BJ (cell line): Measurements from ENCODE around the gene DCUN1D4. TPM values are rescaled to one million over a fixed set of nuclear protein-coding genes. Genes with fewer than 3 reads are reported as not detected.

Source experiments
- CTCF ChIA-PET: fragments of 350-600 bp; formaldehyde crosslinking; extraction: SDS; loops from one replicate; lab custom pipeline; 2021; ENCODE audit warnings: antibody characterized with exemption, inconsistent platforms; lab: Yijun Ruan, JAX
- POLR2A ChIA-PET: fragments of 300-600 bp; sonication (Branson Sonifier 250); formaldehyde crosslinking; extraction: SDS; loops from one replicate; lab custom pipeline; 2021; ENCODE audit warnings: antibody characterized with exemption; lab: Charles Lee
- DNase-seq: peaks from one replicate; pipeline ENCODE4 v3.0.0-alpha.2; 2011; ENCODE audit warnings: low read depth
- H3K27me3 ChIP-seq: 2 replicates; pipeline ENCODE4 v1.6.0; 2011; ENCODE audit warnings: low read length; ENCODE audit not compliant: control insufficient read depth, insufficient read depth
- H3K36me3 ChIP-seq: 2 replicates; pipeline ENCODE4 v1.5.1; 2011; ENCODE audit warnings: low read length; ENCODE audit not compliant: control insufficient read depth, insufficient read depth
- H3K4me3 ChIP-seq: 2 replicates; pipeline ENCODE4 v1.5.1; 2011; ENCODE audit warnings: low read depth, mild to moderate bottlenecking, control low read depth, low read length
- polyA plus RNA-seq: library from polyadenylated mRNA; depleted of rRNA; stranded (reverse); fragments of >200 nt; gene quantifications from 2 replicates; pipeline ENCODE4 v1.2.3, GENCODE V29; 2011
- TF ChIP-seq, protein P1 (sequence below): IDR thresholded peaks from 2 replicates; pipeline ENCODE4 v1.5.1; 2011; ENCODE audit warnings: low read depth, mild to moderate bottlenecking, control low read depth, inconsistent platforms, low read length, moderate library complexity; ENCODE audit not compliant: insufficient read depth

DCUN1D4 gene
- polyA plus RNA-seq, 1 experiment, result 50.7 TPM

DNA sequence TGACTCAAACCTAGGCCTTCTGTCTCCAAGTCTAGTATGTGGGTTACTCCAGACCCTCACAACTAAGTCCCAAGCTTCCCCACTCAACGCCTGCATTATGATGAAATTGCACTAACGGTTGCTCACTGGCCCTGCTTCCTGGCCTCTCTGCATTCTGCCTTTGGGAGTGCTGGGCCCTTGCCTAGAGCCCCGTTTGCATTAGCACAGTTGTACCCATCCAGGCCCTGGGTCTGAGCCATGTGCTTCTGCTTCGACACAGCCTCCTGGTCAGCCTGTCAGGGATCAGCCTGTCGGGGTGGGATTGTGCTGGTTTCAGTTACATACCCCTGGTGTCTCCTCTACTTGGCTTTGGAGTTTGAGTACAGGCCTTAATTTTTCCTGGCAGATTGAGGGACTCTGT, 58.4 kb downstream of the DCUN1D4 start:
- TF ChIP-seq, protein P1, sequence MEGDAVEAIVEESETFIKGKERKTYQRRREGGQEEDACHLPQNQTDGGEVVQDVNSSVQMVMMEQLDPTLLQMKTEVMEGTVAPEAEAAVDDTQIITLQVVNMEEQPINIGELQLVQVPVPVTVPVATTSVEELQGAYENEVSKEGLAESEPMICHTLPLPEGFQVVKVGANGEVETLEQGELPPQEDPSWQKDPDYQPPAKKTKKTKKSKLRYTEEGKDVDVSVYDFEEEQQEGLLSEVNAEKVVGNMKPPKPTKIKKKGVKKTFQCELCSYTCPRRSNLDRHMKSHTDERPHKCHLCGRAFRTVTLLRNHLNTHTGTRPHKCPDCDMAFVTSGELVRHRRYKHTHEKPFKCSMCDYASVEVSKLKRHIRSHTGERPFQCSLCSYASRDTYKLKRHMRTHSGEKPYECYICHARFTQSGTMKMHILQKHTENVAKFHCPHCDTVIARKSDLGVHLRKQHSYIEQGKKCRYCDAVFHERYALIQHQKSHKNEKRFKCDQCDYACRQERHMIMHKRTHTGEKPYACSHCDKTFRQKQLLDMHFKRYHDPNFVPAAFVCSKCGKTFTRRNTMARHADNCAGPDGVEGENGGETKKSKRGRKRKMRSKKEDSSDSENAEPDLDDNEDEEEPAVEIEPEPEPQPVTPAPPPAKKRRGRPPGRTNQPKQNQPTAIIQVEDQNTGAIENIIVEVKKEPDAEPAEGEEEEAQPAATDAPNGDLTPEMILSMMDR, result no peak
- ChIA-PET CTCF (no interaction called here), POLR2A (no interaction called here)
- Histone ChIP-seq H3K27me3 (no peaks in the 10 kb centered on the region), H3K4me3 (no peak overlapping the region), H3K36me3 (peaks cover 6% of the 10 kb centered on the region)
- no peak for DNase-seq

DNA sequence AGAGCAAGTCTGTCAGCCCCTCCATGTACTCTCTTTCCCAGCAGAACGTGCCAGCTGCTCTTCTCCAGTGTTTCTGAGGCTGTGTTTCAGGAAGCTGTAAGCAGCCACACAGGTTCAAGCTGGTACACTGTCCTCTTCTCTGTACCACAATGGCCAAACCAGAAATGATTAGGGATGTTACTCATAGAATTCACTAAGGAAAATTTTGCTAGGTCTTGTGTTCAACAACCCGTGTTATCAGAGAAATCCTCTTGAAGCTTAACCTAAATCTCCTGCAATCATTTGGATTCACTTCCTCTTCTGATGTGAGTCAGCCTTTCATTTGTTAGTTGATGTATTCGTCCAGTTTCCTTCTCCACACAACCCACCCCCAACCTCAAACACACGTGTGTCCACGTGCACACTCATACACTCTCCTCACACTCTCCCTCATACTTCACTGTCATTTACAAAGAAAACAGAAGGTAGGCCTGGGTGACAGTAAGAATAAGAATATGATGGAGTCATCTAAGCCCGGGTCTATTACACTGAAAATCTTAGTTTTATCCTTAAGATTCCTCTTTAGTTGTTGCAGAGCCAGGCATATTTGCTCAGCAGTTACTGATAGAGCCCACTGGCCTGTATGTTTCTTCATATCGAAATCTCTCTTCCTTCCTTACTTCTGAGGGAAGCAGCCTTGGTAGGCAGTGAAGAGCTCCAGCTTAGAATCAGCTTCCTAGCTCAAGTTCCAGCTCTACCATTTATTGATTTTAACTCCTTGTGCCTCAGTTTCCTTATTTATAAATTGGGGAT, 63.4 kb downstream of the DCUN1D4 start:
- no peak for DNase-seq
- ChIA-PET POLR2A (no interaction called here), CTCF (interaction anchor here (2.6 kb wide), 1 partner anchor 11 kb away, joined by 12 read pairs; no protein-coding TSS in a partner anchor)
- Histone ChIP-seq H3K36me3 (peaks cover 9% of the 10 kb centered on the region), H3K4me3 (no peak overlapping the region), H3K27me3 (no peaks in the 10 kb centered on the region)
- TF ChIP-seq, protein P1, result no peak

DNA sequence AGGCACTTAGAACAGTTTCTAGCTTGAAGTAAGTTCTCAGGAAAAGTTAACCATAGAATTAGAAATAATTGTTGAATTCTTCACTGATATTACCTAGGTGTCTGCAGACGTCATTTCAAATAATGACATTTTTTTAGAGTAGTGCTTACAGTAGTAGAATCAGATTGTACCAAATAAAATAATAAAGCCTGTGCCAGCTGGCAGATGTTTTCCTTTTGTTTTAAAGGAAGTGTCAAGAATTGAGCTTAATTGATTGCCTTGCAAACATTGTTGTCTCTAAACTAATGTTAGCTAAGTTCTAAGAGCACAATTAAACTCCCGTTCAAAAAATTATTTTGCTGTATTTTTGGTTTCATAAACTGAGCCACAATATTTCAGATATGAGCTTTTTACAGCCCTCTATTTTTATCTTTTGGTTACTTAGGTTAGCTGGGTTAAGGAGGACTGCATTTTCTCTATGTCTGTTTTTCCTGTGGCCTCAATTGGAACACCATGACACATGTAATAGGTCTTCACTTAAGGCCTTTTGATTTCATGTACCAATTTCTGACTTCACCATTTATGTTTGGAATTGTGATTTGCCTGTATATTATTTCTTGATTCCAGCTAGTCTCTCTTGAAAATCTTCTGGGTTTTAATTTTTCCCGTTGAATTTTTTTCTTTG, 64.2 kb downstream of the DCUN1D4 start:
- TF ChIP-seq, protein P1, result no peak
- Histone ChIP-seq H3K36me3 (peaks cover 9% of the 10 kb centered on the region), H3K4me3 (no peak overlapping the region), H3K27me3 (no peaks in the 10 kb centered on the region)
- CTCF ChIA-PET, result interaction anchor here (0.8 to 2.6 kb wide), 2 partner anchors 12 to 123 kb away, joined by 3 to 12 read pairs; no protein-coding TSS in a partner anchor
- DNase-seq, result no peak
- POLR2A ChIA-PET, result no interaction called here

DNA sequence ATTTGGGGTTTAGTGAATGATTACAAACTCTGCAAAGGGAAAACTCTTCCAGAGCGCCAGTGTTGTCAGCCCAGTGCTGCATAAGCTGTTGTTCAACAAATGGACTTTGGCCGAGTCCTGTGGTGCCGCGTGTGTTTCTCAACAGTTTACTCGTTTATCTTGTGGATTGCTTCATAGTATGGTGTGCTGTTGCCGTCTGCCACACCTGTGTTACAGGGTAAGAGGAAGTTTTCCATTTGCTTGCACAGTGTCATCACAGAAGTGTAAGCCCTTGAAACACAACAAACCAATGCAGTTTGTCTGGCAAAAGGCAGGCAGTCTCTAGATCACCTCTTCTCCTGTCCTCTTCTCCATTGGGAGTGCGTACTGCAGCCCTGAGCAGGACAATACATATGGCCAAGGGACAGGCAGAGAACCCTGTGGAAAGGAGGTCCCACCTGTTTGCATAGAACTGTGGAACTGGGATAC, 66.3 kb downstream of the DCUN1D4 start:
- TF ChIP-seq, protein P1, result no peak
- ChIA-PET CTCF (interaction anchor here (1.1 to 2.6 kb wide), 2 partner anchors 13 to 14 kb away, joined by 3 to 12 read pairs; no protein-coding TSS in a partner anchor), POLR2A (no interaction called here)
- H3K36me3 ChIP-seq, result peaks cover 11% of the 10 kb centered on the region
- H3K4me3 ChIP-seq, result no peak overlapping the region
- no peaks in the 10 kb centered on the region for H3K27me3 ChIP-seq
- no peak for DNase-seq

DNA sequence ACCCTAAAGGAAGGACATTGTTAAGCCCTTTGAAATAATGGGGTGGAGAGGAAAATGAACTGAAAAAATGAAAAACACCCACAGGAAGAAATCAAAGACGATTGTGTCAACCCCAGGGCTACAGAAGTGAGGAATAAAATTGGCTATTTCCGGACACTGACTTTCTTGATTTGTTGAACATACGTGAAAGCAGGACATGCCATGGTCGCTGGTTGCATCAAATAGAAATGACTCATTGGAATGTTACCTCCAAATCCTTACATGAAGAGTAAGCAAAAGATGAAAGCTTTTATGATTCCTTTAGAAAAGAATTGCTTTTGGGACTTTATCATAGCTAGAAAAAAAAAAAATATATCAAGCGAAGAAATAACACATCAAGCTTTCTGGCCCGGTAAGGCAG, 75.3 kb downstream of the DCUN1D4 start:
- POLR2A ChIA-PET, result no interaction called here
- DNase-seq, result no peak
- CTCF ChIA-PET, result no interaction called here
- Histone ChIP-seq H3K27me3 (no peaks in the 10 kb centered on the region), H3K4me3 (no peak overlapping the region), H3K36me3 (peaks cover 3% of the 10 kb centered on the region)
- TF ChIP-seq, protein P1, result no peak
